ENCODE results near the gene KCNK7. TPM values are rescaled to one million over a fixed set of nuclear protein-coding genes. Genes with fewer than 3 reads are reported as not detected.
A peak's percentile ranks its signal among the peaks of the same experiment; 100 is the strongest.

Gene KCNK7
- total and polyA plus RNA-seq, 7 donors, result 0.54 to 1.4 (median 0.71) TPM; not detected in 4

DNA sequence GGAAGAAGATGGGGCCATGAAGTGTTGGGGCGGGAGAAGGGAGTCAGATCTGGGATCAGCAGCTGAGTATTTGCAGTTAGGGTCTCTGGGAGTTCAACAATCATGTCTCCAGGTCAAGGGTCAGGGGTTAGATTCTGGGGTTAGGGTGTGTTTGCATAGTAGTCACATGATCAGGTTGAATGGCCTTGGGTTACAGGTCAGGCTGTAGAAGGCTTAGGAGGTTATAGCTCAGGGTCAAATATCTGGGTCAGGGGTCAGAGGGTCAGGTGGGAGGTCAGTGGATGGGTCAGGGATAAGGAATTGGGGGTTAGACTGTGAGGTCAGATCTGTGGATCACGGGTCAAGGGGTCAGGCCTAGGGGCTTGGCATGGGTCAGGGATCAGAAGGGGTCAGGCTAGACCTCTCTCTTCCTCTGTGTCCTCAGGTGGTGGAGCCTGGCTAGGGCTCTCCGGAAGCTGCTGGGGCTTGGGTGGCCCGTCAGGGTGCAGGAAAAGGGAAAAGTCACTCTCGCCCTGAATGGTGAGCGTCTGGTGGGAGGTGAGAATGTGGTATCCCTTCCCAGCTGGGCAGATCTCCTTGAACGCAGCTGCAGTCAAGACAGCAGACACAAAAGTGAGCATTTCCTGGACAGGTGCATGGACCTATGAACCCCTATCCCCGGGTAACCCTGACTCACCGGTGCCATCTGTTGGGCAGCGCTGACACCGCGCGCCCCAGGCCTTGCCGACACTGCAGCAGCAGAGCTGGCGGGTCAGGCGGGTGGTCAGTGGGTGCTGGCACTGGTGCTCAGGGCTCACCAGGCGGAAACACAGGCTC is 43.8 kb downstream of the KCNK7 start:
- 13 to 33% methylated on average over 17 of the region's 17 CpGs for WGBS, 2 donors
- Histone ChIP-seq H3K36me3 (peaks cover 11 to 55% (median 31%) of the 10 kb centered on the region in 4 donors), H3K27me3 (no peaks in the 10 kb centered on the region)

DNA sequence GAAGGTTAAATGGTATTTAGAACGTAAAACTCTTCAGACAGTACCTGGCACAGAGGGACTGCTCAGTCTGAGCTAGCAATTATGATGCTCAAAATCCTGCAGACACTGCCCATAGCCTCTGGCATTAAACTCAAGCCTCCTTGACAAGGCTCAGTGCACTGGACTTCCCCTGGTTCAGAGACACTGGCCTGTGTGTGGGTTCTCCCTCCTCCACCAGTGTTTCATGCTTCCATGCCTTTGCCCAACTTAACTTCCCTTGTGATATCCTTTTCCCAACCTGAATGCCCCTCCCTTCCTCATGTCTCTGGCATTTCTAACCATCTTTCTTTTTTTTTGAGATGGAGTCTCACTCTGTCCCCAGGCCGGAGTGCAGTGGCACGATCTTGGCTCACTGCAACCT is 46.5 kb downstream of the KCNK7 start:
- Histone ChIP-seq H3K9me3 (no peaks in the 10 kb centered on the region), H3K4me1 (peaks cover 0 to 30% (median 13%) of the 10 kb centered on the region in 4 donors), H3K27ac (no peak overlapping the region), H3K27me3 (no peaks in the 10 kb centered on the region), H3K4me3 (no peak overlapping the region), H3K36me3 (peaks cover 11 to 63% (median 31%) of the 10 kb centered on the region in 4 donors)
- 87 to 95% methylated on average over 3 of the region's 3 CpGs for WGBS, 2 donors
- intact Hi-C loops (cut with DNase I), result no loop called here
- TF ChIP-seq POLR2A (IDR thresholded peaks at IDR 0.05), result no peak
- TF ChIP-seq, protein P1, sequence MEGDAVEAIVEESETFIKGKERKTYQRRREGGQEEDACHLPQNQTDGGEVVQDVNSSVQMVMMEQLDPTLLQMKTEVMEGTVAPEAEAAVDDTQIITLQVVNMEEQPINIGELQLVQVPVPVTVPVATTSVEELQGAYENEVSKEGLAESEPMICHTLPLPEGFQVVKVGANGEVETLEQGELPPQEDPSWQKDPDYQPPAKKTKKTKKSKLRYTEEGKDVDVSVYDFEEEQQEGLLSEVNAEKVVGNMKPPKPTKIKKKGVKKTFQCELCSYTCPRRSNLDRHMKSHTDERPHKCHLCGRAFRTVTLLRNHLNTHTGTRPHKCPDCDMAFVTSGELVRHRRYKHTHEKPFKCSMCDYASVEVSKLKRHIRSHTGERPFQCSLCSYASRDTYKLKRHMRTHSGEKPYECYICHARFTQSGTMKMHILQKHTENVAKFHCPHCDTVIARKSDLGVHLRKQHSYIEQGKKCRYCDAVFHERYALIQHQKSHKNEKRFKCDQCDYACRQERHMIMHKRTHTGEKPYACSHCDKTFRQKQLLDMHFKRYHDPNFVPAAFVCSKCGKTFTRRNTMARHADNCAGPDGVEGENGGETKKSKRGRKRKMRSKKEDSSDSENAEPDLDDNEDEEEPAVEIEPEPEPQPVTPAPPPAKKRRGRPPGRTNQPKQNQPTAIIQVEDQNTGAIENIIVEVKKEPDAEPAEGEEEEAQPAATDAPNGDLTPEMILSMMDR (IDR thresholded peaks at IDR 0.05), result no peak
- TF ChIP-seq EP300 (IDR thresholded peaks at IDR 0.05), result no peak
- TF ChIP-seq POLR2AphosphoS5 (IDR thresholded peaks at IDR 0.05), result no peak
- no peak for DNase-seq

More for the DNA sequence above, 43.8 kb downstream of the KCNK7 start:
- H3K4me3 ChIP-seq, result no peak overlapping the region
- TF ChIP-seq POLR2AphosphoS5 (IDR thresholded peaks at IDR 0.05), result no peak
- TF ChIP-seq, protein P1 (IDR thresholded peaks at IDR 0.05), result peak in 1 of 4 experiments; percentile 27
- H3K27ac ChIP-seq, result peak overlapping the region in 2 of 4 donors; percentile 2 to 18
- intact Hi-C loops (cut with DNase I), result no loop called here
- H3K9me3 ChIP-seq, result no peaks in the 10 kb centered on the region
- peaks cover 0 to 50% (median 31%) of the 10 kb centered on the region in 4 donors for H3K4me1 ChIP-seq
- DNase-seq, result no peak

DNA sequence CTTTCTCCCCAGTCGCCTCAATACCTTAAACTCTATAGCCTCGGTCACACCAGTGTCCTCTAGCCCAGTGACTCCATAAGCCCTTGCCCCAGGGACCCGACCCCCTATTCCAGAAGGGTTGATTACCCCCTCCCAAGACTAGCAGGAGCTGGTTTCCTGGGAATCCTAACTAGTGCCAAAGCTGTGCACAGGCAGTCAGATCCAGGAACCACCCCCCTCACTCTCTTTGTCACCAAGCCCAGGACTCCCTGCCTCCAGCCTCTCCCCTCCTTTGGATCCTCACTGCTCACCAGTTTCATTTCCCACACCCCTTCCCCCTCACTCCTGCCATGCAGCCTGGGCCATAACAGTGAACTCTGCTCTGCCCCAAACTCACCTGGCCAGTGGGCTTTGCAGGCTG is 47.2 kb downstream of the KCNK7 start:
- H3K9me3 ChIP-seq, result no peaks in the 10 kb centered on the region
- no peak for DNase-seq
- intact Hi-C loops (cut with DNase I), result no loop called here
- no peak overlapping the region for H3K27ac ChIP-seq
- H3K4me1 ChIP-seq, result peaks cover 0 to 24% (median 10%) of the 10 kb centered on the region in 4 donors
- WGBS, 2 donors, result 86 to 90% methylated on average over 3 of the region's 3 CpGs
- TF ChIP-seq, protein P1 (IDR thresholded peaks at IDR 0.05), result no peak
- no peak for TF ChIP-seq POLR2A (IDR thresholded peaks at IDR 0.05)
- TF ChIP-seq EP300 (IDR thresholded peaks at IDR 0.05), result no peak
- H3K36me3 ChIP-seq, result peaks cover 7 to 59% (median 31%) of the 10 kb centered on the region in 4 donors
- no peaks in the 10 kb centered on the region for H3K27me3 ChIP-seq
- no peak overlapping the region for H3K4me3 ChIP-seq

DNA sequence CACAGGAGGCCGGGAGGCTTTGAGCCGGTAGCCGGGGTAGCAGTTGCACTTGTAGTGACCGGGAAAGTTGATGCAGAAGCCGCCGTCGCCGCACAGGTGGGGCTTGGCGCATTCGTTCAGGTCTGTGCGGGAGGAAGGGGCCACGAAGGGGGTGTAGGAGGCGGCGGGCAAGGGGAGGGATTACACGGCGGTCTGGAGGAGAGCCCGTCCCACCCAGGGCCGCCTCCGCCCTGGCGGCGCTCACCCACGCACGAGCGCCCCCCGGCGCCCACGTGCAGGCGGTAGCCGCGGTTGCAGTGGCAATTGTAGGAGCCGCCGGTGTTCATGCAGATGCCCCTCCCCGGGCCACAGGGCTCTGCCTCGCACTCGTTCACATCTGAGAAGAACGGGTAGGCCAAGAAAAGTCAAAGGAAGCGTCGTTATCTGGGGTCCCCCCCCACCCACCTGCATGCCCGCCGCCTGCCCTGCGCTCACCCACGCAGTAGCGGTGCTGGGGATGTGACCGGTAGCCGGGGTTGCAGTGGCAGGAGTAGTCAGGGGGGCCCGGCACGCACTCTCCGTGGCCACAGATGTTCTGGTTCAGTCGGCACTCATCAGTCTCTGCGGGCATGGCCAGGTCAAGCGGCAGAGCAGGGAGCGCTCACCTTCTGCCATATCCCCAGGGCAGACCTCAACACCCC is 48.0 kb downstream of the KCNK7 start:
- DNase-seq, result no peak
- Histone ChIP-seq H3K4me3 (no peak overlapping the region), H3K36me3 (peaks cover 5 to 59% (median 28%) of the 10 kb centered on the region in 4 donors), H3K27me3 (no peaks in the 10 kb centered on the region), H3K4me1 (peaks cover 0 to 23% (median 10%) of the 10 kb centered on the region in 4 donors), H3K27ac (peak overlapping the region in 2 of 4 donors; percentile 65 to 79), H3K9me3 (no peaks in the 10 kb centered on the region)
- intact Hi-C loops (cut with DNase I), result no loop called here
- no peak for TF ChIP-seq POLR2AphosphoS5 (IDR thresholded peaks at IDR 0.05)
- TF ChIP-seq POLR2A (IDR thresholded peaks at IDR 0.05), result no peak
- TF ChIP-seq EP300 (IDR thresholded peaks at IDR 0.05), result no peak
- TF ChIP-seq, protein P1 (IDR thresholded peaks at IDR 0.05), result no peak
- 83 to 89% methylated on average over 52 of the region's 52 CpGs for WGBS, 2 donors
